ENCODE measurements around the gene PIK3R5.

DNA sequence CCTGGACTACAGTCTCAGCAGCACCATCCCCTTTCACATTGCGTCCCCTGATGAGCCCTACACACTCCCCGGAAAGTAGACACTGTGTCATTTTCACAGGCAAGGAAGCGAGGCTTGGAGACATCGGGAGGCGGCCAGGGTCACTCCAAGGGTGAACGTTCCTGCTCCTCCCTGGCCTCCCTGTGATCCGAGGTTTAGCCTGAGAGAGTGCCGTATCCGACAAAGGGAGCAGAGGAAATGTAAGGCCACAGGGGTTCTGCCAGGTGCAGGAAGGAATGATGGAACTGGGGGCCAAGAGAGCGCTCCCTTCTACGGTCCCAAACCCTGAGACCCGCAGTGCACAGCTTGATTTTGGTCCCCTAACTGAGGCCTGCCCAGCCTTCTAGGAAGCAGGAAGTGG, 90.1 kb downstream of the PIK3R5 start:
- TF ChIP-seq SMC3 (conservative IDR thresholded peaks at IDR 0.05; ENCODE audit: poor library complexity) (no peak), EP300 (conservative IDR thresholded peaks at IDR 0.05; ENCODE audit: poor library complexity, severe bottlenecking) (no peak)
- TF ChIP-seq, protein P1, sequence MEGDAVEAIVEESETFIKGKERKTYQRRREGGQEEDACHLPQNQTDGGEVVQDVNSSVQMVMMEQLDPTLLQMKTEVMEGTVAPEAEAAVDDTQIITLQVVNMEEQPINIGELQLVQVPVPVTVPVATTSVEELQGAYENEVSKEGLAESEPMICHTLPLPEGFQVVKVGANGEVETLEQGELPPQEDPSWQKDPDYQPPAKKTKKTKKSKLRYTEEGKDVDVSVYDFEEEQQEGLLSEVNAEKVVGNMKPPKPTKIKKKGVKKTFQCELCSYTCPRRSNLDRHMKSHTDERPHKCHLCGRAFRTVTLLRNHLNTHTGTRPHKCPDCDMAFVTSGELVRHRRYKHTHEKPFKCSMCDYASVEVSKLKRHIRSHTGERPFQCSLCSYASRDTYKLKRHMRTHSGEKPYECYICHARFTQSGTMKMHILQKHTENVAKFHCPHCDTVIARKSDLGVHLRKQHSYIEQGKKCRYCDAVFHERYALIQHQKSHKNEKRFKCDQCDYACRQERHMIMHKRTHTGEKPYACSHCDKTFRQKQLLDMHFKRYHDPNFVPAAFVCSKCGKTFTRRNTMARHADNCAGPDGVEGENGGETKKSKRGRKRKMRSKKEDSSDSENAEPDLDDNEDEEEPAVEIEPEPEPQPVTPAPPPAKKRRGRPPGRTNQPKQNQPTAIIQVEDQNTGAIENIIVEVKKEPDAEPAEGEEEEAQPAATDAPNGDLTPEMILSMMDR (IDR thresholded peaks at IDR 0.05; ENCODE audit: poor library complexity, severe bottlenecking) = no peak

Measured in neural cell (in vitro differentiated cells).